GM12878 (cell line): Measurements from ENCODE around the gene CACNA2D3. TPM values are rescaled to one million over a fixed set of nuclear protein-coding genes. Genes with fewer than 3 reads are reported as not detected.

Experiments
- ATAC-seq: fragments of 200-7000 bp; cut with Tn5 transposase; 3 replicates; pipeline ENCODE4 v1.9.1; 2020; ENCODE audit warnings: mild to moderate bottlenecking, moderate library complexity
- BruUV-seq: library from RNA; stranded (reverse); fragments of 400-500 nt; replicated peaks from 2 replicates; lab custom pipeline; 2021; lab: Mats Ljungman, UMichigan
- CTCF ChIA-PET: fragments of 300-600 bp; sonication (Branson Sonifier 250); formaldehyde crosslinking; extraction: SDS; loops from one replicate; lab custom pipeline; 2021; ENCODE audit warnings: inconsistent platforms; lab: Yijun Ruan, JAX
- POLR2A ChIA-PET: fragments of 350-600 bp; formaldehyde crosslinking; extraction: SDS; loops from one replicate; lab custom pipeline; 2021; ENCODE audit warnings: inconsistent platforms; lab: Charles Lee
- RAD21 ChIA-PET: fragments of 300-600 bp; sonication (Branson Sonifier 250); formaldehyde crosslinking; loops from one replicate; lab custom pipeline; 2023; ENCODE audit warnings: antibody characterized with exemption; ENCODE audit not compliant: unreplicated experiment; lab: Charles Lee
- SMC1A ChIA-PET: fragments of 300-600 bp; sonication (Branson Sonifier 250); formaldehyde crosslinking; loops from one replicate; lab custom pipeline; 2023; ENCODE audit not compliant: unreplicated experiment, uncharacterized antibody; lab: Charles Lee
- DNase-seq: peaks from one replicate; pipeline ENCODE4 v3.0.0-alpha.2; 2011; ENCODE audit warnings: low read depth, low spot score
- FAIRE-seq: peaks from 3 replicates; lab custom pipeline; 2011; peaks lifted over from hg19 to GRCh38; lab: Jason Lieb, UNC
- H2AFZ ChIP-seq: 2 replicates; pipeline ENCODE4 v1.6.0; 2011; ENCODE audit warnings: low read depth, low read length, control low read depth; ENCODE audit not compliant: control insufficient read depth
- H3K27ac ChIP-seq: 2 replicates; pipeline ENCODE4 v1.5.1; 2011; ENCODE audit warnings: control low read depth; ENCODE audit not compliant: control insufficient read depth, insufficient read depth
- H3K27me3 ChIP-seq, 2 experiments: replicated peaks in 1 of 2; 2 replicates each; pipeline versions ENCODE4 v1.6.0 to v1.6.1; 2011; ENCODE audit warnings: low read length in 1 of 2; ENCODE audit not compliant: control insufficient read depth in 2 of 2, insufficient read depth in 2 of 2
- H3K36me3 ChIP-seq, 2 experiments: 2 replicates each; pipeline ENCODE4 v1.5.1; 2011; ENCODE audit warnings: low read length in 1 of 2; ENCODE audit not compliant: control insufficient read depth in 2 of 2, insufficient read depth in 2 of 2
- H3K4me1 ChIP-seq: 2 replicates; pipeline ENCODE4 v1.6.1; 2011; ENCODE audit warnings: mild to moderate bottlenecking, low read length, moderate library complexity, mixed read lengths; ENCODE audit not compliant: control insufficient read depth, insufficient read depth
- H3K4me2 ChIP-seq: 2 replicates; pipeline ENCODE4 v1.6.0; 2011; ENCODE audit warnings: control low read depth; ENCODE audit not compliant: control insufficient read depth, insufficient read depth
- H3K4me3 ChIP-seq: fragments of 200-600 bp; sonication (generic); 2 replicates; pipeline ENCODE4 v1.5.1; 2016
- H3K79me2 ChIP-seq: 2 replicates; pipeline ENCODE4 v1.6.0; 2011; ENCODE audit warnings: low read length; ENCODE audit not compliant: control insufficient read depth, insufficient read depth
- H3K9ac ChIP-seq: 2 replicates; pipeline ENCODE4 v1.8.0; 2011; ENCODE audit warnings: low read length, control low read depth, mixed read lengths; ENCODE audit not compliant: control insufficient read depth, insufficient read depth
- H3K9me3 ChIP-seq: replicated peaks from 3 replicates; pipeline ENCODE4 v1.5.1; 2011; ENCODE audit warnings: mild to moderate bottlenecking, low read length; ENCODE audit not compliant: control insufficient read depth, insufficient read depth
- H4K20me1 ChIP-seq: 2 replicates; pipeline ENCODE4 v1.6.0; 2011; ENCODE audit not compliant: control insufficient read depth, insufficient read depth
- BCL3 ChIP-seq: IDR thresholded peaks from 2 replicates; pipeline ENCODE4 v1.6.1; 2011; ENCODE audit warnings: borderline replicate concordance, low read depth, mild to moderate bottlenecking, moderate library complexity, low read length; ENCODE audit not compliant: insufficient read depth, poor library complexity, severe bottlenecking
- CEBPB ChIP-seq, 2 experiments: fragments of 150-350 bp in 1 of 2; IDR thresholded peaks; 2 replicates each; pipeline ENCODE4 v1.6.1; 2012 to 2014; ENCODE audit warnings: low read depth in 2 of 2, low read length in 2 of 2, borderline replicate concordance in 1 of 2, inconsistent platforms in 1 of 2
- HDAC2 ChIP-seq: fragments of 200-600 bp; sonication (generic); IDR thresholded peaks from 2 replicates; pipeline ENCODE4 v1.6.1; 2017
- MTA3 ChIP-seq: IDR thresholded peaks from 2 replicates; pipeline ENCODE4 v1.6.1; 2012; ENCODE audit warnings: low read length, inconsistent platforms, borderline replicate concordance
- PKNOX1 ChIP-seq: fragments of 450-650 bp; IDR thresholded peaks from 2 replicates; pipeline ENCODE4 v1.6.1; 2016; ENCODE audit warnings: mild to moderate bottlenecking
- SIN3A ChIP-seq: IDR thresholded peaks from 2 replicates; pipeline ENCODE4 v1.6.1; 2012; ENCODE audit warnings: low read depth, low read length, improper control_type of control experiment
- ZBTB33 ChIP-seq: fragments of 450-650 bp; IDR thresholded peaks from 2 replicates; pipeline ENCODE4 v1.6.1; 2017; ENCODE audit warnings: mild to moderate bottlenecking
- WGBS: methylation state at CpG from one replicate; pipeline ENCODE4 v1.1.6; 2016; ENCODE audit warnings: low lambda C conversion rate; ENCODE audit not compliant: insufficient replicate concordance, insufficient coverage; ENCODE audit errors: missing lambda C conversion rate; 5-methylcytosine and 5-hydroxymethylcytosine counted together
- in situ Hi-C: fragments of 300-500 bp; cut with MboI; formaldehyde crosslinking; loops from 9 replicates; pipeline ENCODE4 v1.14.3; 2018; ENCODE audit warnings: mixed read lengths
- intact Hi-C: fragments of 100-400 bp; cut with micrococcal nuclease; formaldehyde crosslinking; loops from one replicate; pipeline ENCODE4 v1.14.2; 2022; ENCODE audit not compliant: unreplicated experiment
- polyA plus RNA-seq, 11 experiments: library from polyadenylated mRNA; depleted of rRNA in 4 of 11; unstranded in 6 of 11; stranded (reverse) in 5 of 11; fragments of >200 nt; fragmentation: Nextera tagmentation in 4 of 11; fragmentation: Illumina TruSeq in 1 of 11; extraction: Ambion mirVana in 4 of 11; extraction: Trizol in 1 of 11; gene quantifications; 1 replicate in 1 of 11; 2 replicates in 10 of 11; pipeline versions ENCODE4 v1.2.1 to v1.2.3, GENCODE V29; 2011 to 2016; ENCODE audit warnings: inconsistent platforms in 2 of 11, missing spikeins in 2 of 11, low read depth in 1 of 11
- total RNA-seq, 4 experiments: library from RNA; depleted of rRNA in 3 of 4; stranded (reverse); fragments of >200 nt in 3 of 4; fragmentation: Illumina TruSeq in 1 of 4; extraction: Trizol in 1 of 4; gene quantifications; 2 replicates each; pipeline versions ENCODE4 v1.2.1 to v1.2.3, GENCODE V29; 2013 to 2021

CACNA2D3 gene
- total and polyA plus RNA-seq, 10 of the 15 experiments (the other 5 are each of a cell fraction or from before 2014, with no cell fraction given) = not detected

DNA sequence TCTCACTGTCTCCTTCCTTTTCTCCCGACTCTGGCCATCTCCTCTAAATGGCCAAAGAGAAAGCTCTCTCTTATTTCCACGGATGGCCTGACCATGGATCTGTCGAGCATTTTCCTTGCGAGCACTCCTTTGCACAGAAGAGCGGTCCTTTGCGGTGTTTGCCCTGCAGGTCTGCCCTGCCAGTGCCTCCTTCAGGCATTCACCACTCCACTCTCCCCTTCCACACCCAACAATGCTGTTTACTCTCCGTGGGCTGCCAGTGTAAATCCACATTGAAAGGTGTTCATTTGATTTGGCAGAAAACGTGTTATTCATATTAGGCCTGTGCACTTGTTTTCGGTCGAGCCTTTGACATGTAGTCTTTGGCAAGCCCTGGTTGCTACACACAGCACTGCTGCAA, 49.6 kb downstream of the CACNA2D3 start:
- no peak for ATAC-seq
- H3K4me1 ChIP-seq = no peaks in the 10 kb centered on the region
- H3K36me3 ChIP-seq = no peaks in the 10 kb centered on the region
- 46% methylated on average over 10 of the region's 10 CpGs for WGBS
- no peak overlapping the region for H2AFZ ChIP-seq
- TF ChIP-seq SIN3A (no peak), MTA3 (no peak), HDAC2 (no peak), ZBTB33 (no peak), CEBPB (IDR thresholded peaks at IDR 0.05; ENCODE audit: borderline replicate concordance in 1 of 2, low read depth in 2 of 2, low read length in 2 of 2) (no peak)
- ChIA-PET SMC1A (no interaction called here), POLR2A (no interaction called here), RAD21 (no interaction called here), CTCF (no interaction called here)
- H3K4me3 ChIP-seq = no peak overlapping the region
- intact Hi-C loops = no loop called here
- no peaks in the 10 kb centered on the region for H4K20me1 ChIP-seq
- H3K9me3 ChIP-seq = no peaks in the 10 kb centered on the region
- BruUV-seq = no TSS peak
- no peak overlapping the region for H3K27ac ChIP-seq
- H3K9ac ChIP-seq = no peak overlapping the region
- H3K4me2 ChIP-seq = no peak overlapping the region
- no peaks in the 10 kb centered on the region for H3K79me2 ChIP-seq
- in situ Hi-C loops = no loop called here
- no peak for DNase-seq
- FAIRE-seq = no peak
- H3K27me3 ChIP-seq = 0 out of 4 replicates have a peak, but pooled peaks cover 0 to 5% of the 10 kb centered on the region in 2 experiments

GRCh38 chr3:54173371-54173770, 51.0 kb downstream of the CACNA2D3 start:
- ChIA-PET RAD21 (no interaction called here), CTCF (no interaction called here), SMC1A (no interaction called here), POLR2A (no interaction called here)
- intact Hi-C loops (no loop called here), in situ Hi-C loops (no loop called here)
- Histone ChIP-seq H3K9ac (no peak overlapping the region), H3K27ac (no peak overlapping the region), H3K36me3 (no peaks in the 10 kb centered on the region), H3K4me3 (no peak overlapping the region), H4K20me1 (no peaks in the 10 kb centered on the region), H3K9me3 (no peaks in the 10 kb centered on the region), H3K79me2 (no peaks in the 10 kb centered on the region), H2AFZ (no peak overlapping the region), H3K27me3 (no peaks in the 10 kb centered on the region; a peak in 1 of 4 replicates), H3K4me2 (no peak overlapping the region), H3K4me1 (no peaks in the 10 kb centered on the region)
- FAIRE-seq (no peak), ATAC-seq (no peak), DNase-seq (no peak)
- TF ChIP-seq PKNOX1 (no peak), BCL3 (peak; percentile 33)
- 13% methylated on average over 3 of the region's 3 CpGs for WGBS
- no TSS peak for BruUV-seq
